HG02973 (cell line): ENCODE results near the gene CDHR3.

Source experiments
- ATAC-seq: cut with Tn5 transposase; IDR thresholded peaks from one replicate; pipeline ENCODE4 v1.9.1; 2021; ENCODE audit warnings: moderate library complexity; ENCODE audit not compliant: unreplicated experiment

Gene CDHR3

GRCh38 chr7:106062006-106062405 is 98.9 kb downstream of the CDHR3 start:
- no peak for ATAC-seq

DNA sequence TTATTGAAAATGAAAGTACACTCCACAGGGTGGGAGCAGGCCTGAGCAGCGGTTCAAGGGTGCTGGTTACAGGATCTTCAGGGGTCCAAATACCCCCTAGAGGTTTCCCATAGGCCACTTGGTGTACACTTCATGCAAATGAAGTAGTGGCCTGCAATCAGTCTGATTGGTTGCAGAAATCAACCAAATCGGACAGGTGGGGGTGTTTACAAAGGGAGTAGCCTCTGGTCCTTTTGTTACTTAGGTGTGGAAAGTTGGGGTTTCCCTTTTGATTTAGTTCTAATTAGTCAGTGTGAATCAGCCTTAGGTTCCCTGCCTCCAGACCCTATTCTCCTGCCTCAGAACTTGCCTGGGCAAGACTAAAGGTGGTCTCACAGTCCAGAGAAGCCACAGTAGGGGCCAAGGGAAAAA is 99.5 kb downstream of the CDHR3 start:
- no peak for ATAC-seq

DNA sequence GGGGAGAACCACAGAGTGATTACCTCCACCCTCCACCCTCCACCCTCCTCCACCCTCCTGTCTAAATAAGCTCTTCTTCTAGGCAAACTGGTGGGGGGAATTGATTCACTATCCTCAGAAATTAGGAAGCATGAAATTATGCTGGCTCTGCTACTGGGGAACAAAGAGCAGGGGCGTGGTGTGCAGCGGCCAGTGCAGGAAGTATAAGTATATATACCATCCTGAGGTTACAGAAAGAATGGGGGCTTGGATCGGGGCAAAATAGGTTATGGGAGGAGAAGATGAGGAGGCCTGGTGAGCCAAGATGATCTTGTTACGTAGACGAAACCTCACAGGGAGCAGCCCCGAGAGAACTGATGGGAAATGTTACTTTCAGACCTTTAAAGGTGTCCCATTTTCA is 100.0 kb downstream of the CDHR3 start:
- no peak for ATAC-seq

DNA sequence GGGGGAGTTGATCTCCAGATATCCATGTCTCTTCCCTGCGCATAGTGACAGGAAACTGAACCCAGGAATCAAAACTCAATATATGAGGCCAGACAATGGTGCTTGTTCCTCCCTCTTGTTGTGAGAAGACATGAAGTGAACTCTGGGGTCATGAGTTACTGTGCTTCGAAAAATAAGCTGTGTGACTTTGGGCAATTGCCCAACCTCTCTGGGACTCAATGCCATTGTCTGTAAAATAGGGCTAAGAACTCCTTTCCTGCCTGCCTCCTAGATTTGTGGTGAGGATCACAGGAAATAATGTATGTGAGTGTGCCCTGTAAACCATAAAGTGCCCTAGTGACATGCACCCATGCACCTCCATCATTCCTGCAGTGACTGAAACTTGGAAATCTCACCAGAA is 100.6 kb downstream of the CDHR3 start:
- no peak for ATAC-seq

GRCh38 chr7:106064316-106064715 is 101.3 kb downstream of the CDHR3 start:
- ATAC-seq = no peak

- ATAC-seq = no peak
Observed at GRCh38 chr7:106064771-106065574, 101.9 kb downstream of the CDHR3 start.

- ATAC-seq = no peak
Observed at GRCh38 chr7:106065575-106066500, 102.8 kb downstream of the CDHR3 start.

DNA sequence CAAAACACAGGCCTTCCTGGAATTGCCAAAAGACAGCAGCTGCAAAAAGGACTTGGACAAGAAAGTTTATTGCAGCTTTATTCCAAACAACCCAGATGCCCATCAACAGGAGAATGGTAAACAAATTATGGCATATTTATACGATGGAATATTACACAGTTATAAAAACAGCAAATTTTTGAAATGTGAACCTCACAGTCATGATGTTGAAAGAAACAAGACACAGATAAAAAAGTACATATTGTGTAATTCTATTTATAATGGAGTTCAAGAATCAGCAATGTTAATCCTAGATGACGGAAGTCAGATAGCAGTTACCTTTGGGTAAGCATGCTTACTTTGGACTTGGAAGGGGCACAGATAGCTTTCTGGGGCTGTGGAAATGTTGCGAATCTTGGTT is 104.6 kb downstream of the CDHR3 start:
- no peak for ATAC-seq

GRCh38 chr7:106068538-106068961 is 105.5 kb downstream of the CDHR3 start:
- ATAC-seq = no peak

- ATAC-seq = no peak
Observed at GRCh38 chr7:106068986-106069385, 105.9 kb downstream of the CDHR3 start.

GRCh38 chr7:106069471-106070200 is 106.6 kb downstream of the CDHR3 start:
- ATAC-seq = no peak

DNA sequence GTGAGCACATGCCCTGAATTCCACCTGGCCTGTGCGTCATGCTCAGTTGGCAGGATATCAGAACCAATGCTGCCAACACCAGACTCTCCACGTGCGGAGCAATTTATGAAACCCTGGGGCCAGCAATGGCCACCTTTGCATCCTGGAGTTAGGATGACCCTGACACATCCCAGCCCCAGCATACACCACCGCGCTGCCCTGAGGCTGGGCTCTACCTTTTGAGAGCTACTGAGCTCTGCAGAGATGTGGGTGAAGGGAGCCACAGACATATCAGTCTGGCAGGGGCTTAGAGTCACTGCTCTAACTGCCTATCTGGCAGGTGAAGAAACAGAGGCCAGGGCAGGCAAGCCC is 107.1 kb downstream of the CDHR3 start:
- ATAC-seq = no peak

GRCh38 chr7:106070567-106071254 is 107.6 kb downstream of the CDHR3 start:
- no peak for ATAC-seq

DNA sequence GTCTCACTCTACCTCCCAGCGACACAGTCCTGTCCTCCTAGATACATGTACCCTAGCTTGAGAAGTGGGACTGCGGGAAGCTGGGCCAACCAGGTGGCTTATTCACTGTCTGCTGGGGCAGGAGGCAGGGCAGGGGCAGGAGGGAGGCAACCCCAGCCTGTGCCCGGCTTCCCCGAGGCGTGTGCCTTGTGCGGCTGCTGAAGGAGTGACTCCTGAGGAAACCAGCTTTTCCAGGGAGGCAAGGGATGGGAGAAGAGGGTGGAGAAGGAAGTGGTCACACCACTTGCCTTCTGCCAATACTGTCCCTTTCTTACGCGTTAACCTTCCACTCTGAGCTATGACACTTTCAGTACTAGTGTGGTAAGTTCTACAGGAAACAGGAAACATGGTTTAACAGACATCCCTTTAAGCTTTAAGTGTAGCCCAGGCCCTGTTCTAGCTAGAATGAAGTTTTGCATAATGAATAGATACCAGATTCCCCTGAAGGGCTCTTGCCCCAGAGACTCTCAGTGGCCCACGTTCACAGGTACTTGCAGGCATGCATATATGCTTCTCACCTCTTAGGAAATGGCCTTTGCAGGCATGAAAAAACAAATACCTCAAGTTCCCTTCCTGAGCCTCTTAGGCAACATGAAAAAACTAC is 108.4 kb downstream of the CDHR3 start:
- ATAC-seq = peak; percentile 93

DNA sequence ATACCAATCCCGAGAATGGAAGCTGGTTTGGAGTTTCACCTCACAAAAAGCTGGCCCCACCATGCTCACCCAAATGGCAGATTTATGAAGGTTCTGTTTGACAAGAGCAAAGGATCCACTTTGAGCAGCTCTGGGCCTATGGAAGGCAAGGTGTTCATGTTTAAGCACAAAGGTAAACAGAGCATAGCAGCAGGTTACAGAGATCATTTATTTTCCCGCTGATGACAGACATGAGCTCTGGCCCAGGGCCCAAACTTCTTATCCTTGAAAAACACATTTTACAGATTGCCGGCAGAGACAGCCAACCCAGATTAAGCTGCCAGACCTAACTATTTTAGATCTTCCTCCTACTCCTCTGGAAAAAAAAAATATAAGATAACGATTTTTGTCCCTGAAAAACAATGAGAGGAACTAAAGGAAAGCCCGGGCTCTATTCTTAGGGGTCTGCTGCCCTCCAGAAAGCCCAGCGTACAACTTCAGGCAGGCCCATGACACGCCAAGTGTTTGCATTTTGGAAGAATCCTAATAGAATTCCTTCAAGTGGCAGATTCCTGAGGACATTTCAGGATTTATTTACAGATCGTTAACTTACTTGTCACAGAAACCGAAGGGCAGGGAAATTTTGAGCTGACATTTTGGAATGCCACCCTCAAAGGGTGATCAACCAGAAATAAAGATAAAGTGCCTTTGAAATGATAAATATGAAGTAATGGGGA is 109.1 kb downstream of the CDHR3 start:
- ATAC-seq = peak; percentile 3

DNA sequence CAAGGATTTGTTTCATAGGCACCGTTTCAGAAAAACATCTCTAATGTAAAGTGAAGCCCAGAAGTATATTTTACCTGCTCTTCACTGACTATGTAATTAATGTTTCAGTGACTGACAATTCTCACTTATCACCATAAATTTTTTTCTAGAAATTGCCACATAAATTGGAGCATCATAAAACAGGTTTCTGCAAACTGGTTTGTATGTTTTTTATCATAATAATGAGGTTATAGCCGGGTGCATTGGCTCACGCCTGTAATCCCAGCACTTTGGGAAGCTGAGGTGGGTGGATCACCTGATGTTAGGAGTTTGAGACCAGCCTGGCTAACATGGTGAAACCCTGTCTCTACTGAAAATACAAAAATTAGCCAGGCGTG is 109.6 kb downstream of the CDHR3 start:
- no peak for ATAC-seq

DNA sequence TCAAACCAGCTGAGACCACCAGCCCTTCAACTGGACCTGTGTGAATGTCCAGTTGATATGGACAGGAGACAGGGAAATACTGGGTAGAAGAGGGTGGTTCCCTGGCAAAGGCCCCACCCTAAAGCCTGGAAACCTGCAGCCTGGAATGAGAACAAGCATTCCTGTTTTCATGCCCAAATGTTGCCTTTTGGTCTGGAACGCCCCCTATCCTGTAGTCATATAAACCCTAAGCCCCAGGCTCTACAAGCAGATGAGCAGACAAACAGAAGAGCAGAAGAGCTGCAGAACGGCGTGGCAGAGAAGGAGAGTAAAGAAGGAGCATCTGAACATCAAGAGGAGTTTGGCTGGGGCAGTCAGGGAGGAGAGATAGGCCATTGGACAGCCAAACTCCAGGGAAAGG is 110.6 kb downstream of the CDHR3 start:
- no peak for ATAC-seq

- no peak for ATAC-seq
Observed at GRCh38 chr7:106074257-106074656, 111.2 kb downstream of the CDHR3 start.

- no peak for ATAC-seq
Observed at GRCh38 chr7:106075937-106076336, 112.9 kb downstream of the CDHR3 start.

- ATAC-seq = no peak
Observed at GRCh38 chr7:106076537-106076936, 113.5 kb downstream of the CDHR3 start.
